HG03457 (cell line): ENCODE data around the gene VDR.

Experiments
- ATAC-seq: cut with Tn5 transposase; IDR thresholded peaks from one replicate; pipeline ENCODE4 v1.9.1; 2021; ENCODE audit warnings: moderate number of reproducible peaks; ENCODE audit not compliant: unreplicated experiment

VDR gene

DNA sequence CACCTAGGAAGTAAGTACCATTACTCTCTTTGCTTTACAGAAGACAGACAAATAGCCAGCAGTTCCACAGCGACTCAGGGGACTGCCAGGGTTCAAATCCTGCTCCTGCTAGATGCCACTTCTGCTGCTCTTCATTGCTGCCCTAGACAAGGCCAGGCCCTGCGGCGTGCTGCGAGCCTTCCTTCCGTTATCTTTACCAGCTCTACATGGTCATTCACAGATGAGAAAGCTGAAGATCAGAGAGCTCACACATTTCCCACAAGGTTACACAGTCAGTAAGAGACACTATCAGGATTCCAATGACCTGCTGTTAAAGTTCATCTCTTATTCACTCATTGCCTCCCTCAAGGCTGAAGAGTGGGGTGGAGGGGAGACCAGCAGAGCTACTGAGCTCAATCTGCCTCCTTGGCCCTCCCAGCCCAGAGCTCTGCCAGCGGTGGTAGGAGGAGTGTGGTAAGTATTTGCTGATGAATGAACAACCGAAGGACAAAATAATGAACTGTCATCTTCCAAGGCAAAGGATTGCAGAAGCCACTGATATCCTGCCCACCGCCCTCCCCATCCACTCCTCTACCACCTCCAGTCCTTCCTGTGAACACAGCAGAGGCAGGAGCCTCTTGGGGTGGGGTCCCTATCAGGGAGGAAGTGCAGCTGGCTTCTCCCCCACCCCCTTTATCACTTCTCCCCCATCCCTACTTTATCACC is 70.4 kb downstream of the VDR start:
- ATAC-seq = no peak

DNA sequence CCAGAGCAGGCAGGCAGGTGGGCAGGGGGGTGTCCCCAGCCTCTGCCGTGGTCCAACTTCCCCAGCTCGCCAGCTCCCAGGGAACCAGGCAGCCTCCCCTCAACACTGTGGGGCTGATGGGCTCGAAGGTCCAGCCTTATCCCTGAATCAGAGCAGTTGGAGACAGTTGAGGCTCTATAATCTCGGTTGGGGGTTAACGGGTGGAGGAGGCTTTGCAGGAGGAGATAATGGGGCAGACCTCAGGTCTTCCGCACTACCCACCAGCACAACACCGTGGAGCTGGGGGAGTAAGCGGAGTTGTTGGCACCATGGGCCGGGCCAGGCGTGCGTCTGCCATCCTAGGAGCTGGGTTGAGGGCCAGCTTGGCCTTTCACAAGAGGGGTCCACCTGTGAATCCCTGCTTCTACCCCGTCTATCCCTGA is 71.2 kb downstream of the VDR start:
- ATAC-seq = no peak

DNA sequence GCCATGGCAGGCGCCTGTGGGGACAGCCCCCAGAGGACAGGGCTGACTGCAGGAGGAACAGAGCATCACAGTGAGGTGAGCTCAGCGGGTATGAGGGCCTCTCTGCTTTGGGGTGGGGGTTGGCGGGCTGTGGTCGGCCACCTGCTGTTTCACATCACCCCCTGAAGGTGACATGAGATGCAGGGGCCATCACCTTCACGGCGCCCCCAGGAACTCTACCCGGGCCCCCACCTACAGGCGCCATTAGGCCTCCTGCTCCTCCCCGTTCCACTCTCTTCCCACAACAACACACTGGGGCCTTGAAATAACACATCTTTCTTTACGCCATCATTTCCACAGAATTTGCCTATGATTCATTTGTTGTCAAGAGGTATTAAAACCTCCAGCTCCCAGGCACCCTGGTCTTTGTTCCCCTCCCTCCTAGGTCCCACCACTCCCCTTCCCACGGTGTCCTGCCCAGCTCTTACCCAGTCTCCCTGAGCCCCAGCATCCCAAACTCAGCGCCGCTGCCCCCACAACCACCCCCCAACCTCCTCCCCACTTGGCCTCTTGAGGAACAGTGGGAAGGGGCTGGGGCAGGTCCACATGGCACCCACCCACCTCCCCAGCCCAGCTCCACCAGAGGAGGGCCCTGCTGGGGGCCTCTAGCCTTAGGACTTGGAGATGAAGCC is 72.4 kb downstream of the VDR start:
- ATAC-seq = no peak

DNA sequence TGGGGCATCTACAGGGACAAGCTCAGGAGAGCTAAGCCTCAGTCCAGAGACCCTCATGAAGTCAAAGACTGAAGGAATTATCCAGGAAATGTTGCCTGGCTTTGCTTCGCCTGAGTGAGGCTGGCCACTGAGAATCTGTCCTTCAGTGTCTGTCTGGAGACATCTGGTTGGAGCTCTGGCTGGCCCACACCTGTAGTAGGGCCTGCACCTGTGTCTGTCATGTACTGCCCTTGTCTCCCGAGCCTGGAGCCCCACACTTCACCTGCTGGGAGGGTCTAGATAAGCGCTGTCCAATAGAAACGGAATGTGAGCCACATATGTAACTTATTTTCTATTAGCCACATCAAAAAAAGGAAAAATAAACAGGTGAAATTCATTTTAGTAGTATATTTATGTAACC is 75.2 kb downstream of the VDR start:
- ATAC-seq = no peak

DNA sequence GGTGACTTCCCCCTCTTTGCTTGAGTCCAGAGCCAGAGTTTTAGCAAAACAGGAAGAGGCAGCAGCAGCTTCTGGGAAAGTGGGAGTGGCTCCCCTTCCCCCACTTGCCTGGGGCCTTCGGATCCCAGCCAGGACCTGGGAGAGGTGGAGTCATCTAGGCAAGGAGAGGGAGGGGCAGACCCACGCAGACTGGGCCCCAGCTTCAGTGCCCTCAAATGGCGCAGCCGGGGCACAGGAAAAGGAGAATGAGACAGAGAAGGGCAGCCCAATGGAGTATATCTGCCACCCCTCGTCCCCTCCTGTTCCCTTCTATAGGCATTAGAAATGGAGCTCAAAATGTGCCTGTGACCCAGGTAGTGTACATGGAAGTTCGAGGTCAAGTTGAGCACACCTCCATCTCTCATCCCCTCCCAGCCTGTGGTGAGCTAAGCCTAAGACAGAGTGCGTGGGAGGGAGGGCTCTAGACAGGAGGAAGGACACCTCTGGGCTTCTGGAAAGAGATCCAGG is 75.8 kb downstream of the VDR start:
- no peak for ATAC-seq

DNA sequence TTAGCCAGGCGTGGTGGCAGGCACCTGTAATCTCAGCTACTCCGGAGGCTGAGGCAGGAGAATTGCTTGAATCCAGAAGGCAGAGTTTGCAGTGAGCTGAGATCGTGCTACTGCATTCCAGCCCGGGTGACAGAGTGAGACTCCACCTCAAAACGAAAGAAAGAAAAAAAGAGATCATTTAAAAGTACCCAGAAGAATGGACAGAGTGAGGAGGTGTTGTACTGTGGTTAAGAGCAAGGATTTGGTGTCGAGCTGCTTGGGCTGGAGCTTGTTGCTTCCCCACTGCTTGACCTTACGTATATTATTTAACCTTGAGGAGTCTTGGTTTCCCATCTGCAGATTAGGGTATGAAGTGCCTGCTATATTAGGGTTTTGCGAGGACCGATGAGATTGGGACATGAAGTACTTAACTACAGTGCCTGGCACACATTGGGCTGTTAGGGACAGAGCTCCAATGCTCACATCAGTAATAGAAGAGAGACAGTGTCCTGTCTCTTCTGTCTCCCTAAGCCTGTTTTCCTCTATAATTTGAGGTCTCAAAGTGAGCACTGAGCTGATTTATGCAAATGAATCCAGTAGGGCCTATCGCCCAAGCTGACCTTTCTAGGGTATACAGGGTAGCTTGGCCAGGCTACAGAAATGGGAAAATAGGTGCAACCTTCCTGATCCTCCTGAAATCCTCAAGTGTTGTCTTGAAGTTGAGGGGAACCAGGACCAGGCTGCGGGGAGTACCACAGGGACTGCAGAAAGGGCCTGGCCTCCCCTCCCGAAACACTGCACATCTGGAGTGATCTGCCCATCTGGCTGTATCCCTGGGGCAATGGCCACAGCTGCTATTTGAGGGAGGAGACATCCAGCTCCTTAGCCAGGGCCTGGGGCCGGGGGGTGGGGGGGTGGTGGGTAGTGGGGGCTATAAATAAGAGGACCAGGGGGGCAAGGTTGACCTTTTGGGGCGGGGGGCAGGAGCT is 76.5 kb downstream of the VDR start:
- ATAC-seq = no peak

DNA sequence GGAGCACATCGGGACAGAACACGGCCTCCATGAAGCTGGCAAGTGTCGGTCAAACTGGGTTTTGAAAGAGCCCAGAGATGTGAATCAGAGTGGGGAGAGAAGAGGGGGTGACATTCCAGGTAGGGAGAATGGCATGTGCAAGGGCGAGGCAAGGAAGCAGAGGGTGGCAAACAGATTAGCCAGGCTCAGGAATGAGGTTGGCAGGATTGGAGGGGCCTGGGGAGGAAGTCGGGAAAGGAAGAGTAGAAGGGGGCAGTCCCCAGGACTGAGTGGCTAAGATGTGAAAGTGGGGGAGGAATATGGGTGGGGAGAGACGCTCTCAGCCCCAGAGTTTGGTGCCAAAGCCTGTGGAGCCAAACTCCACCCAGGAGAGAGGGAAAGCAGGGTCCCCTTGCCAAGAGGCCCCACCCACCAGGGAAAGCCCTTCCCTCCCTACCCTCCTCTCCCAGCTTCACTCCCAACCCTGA is 79.6 kb downstream of the VDR start:
- no peak for ATAC-seq

DNA sequence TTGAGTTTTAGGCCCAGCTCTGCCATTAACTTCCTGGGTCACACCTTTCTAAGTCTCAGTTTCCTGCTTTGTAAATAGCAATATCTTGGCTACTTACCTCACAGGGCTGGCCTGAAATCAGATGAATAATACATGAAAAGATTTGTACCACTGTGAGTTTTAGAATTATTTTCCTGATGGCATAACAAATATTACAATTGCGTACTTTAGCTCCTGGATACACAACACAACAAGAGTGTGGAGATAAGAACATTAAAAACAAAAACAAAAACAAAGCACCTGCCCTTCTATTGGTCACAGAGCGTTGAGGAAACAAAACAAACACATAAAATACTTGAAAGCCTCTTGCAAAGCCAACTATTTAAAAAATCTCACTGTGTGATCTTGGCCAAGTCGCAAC is 80.2 kb downstream of the VDR start:
- no peak for ATAC-seq

DNA sequence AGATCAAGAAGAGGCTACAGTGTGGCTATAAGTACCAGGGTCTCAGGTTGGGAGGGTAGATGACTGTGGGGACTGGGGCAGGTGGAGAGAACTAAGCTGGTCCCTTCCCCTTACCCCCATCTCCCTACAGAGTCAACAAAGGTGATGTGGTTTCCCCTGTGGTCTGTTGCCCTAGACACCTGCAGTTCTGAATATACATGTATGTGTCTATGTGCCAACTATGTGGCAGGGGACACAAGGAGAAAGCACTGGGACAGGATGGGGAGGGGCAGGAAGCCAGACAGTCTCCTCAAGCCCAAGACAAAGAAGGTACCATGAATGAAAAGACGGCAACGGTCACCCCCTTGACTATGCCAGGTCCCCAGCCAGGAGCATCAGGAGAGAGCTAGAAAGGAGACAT is 80.6 kb downstream of the VDR start:
- no peak for ATAC-seq

DNA sequence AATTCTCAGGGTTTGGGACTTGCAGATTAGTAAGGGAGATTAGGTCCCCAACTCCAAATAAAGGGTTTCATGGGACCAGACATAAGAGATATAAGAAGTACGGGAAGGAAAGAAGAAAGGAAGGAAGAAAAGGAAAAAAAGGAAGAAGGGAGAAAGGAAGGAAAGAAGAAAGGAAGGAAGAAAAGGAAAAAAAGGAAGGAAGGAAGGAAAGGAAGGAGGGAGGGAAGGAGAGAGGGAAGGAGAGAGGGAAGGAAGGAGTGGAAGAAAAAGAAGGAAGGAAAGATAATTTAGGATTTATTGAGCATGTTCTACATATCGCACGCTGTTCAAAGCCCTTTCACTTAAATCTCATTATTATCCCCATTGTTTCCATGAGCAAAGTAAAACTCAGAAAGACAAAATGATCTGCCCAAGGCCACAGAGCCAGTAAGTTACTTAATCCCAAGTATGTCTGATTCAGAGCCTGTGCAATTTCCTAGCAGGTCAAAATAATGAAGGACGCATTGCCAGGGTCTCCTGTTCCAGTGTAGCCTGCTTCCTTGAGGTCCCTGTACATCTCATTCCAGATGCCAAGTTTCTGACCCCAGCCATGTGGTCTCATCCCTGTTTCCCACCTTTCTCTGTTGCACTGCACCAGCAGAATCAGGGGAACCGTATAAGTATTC is 81.2 kb downstream of the VDR start:
- no peak for ATAC-seq

DNA sequence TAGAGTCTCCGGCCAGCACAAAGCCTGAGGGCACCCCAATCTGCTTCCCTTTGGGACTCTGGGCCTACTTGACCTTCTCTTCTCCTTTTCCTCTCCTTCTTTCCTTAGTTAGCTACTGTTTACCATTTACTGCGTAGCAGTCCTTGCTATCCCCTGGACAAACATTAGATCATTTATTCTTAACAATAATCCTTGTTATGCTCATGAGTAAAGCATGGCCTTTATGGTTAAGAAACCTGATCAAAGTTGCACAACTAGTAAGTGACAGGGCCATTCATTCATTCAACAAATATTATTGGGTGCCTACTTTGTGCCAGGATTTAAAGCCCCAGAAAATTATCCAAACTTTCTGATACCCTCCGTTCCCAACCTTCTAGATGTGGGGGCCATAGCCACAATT is 81.9 kb downstream of the VDR start:
- no peak for ATAC-seq

DNA sequence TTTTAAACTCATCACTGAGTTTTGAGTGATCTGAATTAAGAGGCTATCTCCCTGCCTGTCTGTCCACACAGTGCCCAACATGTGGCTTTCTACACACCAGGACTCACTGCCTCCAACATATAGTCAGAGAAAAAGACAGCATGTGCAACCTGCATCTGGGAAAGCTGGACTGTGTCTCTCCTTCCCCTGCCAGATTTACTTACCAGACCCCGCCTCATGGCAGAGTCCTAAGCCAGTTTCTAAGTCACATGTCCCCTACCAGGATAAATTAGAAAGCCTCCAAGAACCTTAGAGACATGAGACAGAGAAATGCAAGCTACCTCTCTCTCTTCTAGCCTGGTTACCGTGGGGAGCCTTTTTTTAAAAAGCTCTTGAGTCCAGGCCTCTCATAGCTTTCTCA is 82.4 kb downstream of the VDR start:
- no peak for ATAC-seq

DNA sequence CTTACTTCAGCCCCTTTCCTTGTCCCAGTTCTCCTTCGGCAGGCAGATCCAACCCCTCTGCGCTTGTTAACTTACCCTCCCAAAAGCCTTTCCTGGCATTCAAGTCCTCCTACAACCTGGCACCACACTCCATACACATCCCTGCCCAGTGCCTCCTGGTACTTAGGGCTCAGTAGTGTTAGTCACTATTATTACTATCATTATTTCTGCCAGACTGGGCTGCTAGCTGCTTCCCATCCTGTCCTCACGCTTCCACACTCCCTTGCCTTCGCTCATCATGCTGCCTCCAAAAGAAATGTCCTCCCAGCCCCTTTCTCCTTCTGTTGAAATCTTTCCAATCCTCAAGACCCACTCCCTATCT is 83.5 kb downstream of the VDR start:
- no peak for ATAC-seq

DNA sequence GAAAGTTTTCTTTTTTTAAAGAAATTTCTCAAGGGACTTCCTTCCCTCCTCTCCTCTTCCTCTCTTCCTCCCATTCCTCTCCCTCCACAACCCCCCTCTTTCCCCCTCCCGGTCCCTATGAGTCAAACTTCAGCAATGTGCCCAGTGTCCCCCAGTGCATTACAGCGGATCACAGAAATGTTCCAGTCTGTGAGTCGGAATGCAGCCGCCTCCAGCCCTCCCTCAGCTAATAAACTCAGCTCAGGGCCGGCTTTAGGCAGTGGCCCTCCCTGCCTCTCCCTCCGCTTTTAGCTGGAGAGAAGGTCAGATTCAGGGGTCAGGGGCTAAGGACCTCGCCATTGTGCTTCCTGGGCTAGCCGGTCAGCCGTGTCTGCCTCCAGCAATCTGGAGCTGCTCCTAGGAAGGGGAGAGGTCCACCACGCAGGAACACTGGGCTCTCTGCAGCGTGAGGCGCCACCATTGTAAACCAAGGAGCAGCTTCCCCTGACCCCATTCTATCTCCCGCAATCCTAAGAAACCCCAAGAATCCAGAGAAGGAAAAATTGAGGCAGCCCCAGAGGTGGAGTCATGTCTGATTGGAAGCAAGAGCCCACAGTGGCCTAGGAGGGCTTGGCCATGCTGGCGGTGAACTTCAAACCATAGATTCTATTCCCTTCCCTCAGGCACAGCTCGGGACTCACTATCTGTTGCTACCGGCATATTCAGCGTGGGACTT is 84.0 kb downstream of the VDR start:
- no peak for ATAC-seq

DNA sequence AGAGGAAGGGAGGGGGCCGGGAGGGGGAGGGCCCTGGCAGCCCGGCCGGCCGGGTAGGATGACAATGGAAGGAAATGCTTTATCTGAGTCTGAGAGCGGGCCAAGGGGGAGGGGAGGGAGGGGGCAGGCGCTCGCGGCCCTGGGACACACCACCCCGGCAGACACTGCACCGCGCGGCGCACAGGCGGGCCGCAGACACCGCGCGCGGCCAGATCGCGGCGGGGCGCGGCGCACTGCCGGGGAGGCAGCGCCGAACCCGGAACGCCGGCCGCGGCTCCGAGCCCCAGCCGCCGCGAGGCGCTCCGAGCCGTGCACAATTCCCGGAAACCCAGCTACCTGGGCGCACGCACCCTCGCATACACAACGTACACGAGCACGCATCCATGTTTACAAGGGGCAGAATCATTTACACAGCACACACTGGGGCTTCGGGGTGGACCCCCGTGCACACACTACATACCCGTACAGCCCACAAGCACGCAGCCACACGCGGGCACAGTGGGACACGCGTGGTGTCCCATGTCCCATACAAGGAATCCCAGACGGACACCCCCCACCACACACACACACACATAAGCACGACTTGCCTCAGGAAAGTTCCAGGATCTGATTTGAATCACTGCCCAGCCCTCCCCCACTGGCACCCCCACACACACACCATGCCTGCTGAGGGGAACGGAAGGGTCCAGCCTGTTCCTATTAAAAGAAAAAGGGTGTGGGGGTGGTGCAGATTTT is 84.7 kb downstream of the VDR start, which contains the start of gene HDAC7:
TSS of gene HDAC7 (minus strand) at position 8 of the 735 bp plus-strand sequence. CDS start 118 bp downstream, outside the sequence.
- ATAC-seq = no peak

DNA sequence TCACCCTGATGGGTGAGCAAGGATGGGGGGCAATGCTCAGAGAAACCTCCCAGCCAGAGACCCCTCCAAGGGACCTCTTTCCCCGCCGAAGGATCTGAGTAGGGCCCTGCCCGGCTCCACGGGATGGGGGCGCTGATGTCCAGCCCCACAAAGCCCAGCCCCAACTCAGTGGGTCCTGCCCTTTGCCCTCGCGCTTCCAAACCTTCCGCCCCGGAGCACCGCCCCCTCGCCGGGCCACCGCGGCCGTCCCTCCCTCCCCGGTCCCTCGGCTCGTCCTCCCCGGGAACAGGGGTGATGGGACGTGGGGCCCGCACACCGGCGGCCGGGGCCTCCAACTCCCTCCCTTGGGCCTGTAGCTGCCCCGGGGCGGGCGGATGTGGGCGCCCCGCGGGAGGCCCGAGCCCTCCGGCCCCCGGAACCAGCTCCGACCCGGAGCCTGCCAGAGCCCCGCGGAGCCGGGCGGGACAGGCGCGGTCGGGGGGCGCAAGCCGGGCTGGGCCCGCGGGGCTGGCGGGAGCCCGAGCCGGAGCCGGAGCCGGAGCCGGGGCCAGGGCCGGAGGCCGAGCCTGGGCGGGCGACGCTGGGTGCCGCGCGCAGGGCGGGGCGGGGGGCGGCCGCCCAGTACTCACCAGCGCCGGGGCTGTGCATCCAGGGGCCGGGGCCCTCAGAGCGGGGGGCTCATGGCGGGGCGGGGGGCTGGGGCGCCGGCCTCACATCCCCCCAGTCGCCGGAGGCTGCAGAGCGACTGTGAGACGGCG is 85.5 kb downstream of the VDR start:
- ATAC-seq = no peak

DNA sequence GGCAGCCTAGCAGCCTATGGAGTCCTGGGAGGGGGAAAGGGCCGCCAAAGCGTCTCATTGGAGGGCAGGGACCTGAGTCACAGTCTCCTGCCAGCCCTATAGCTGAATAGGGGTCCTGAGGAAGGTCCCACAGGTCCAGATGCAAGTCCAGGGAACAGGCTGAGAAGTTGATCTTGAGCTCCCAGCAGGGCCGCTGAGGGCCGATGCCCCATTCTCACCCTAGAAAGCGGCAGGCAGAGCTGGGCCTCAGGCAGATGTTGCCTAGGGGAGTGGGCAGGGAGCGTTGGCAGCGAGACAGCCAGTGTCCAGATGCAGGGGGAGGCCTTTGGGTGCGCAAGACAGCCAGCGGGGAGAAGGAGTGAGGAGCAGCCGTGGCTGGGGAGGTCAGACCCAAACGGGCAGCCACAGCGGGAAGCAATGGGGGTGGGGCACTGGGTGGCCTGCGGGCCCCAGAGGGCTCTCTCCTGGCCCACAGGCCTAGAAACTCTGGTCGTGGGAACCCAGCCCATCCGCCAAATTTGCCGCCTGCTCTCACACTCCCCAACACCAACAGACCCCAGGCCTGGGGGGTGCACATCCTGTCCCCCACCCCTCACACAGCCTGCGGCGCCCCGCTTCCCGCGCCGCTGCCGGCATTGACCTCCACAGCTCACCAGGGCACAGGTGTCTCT is 86.2 kb downstream of the VDR start:
- no peak for ATAC-seq

DNA sequence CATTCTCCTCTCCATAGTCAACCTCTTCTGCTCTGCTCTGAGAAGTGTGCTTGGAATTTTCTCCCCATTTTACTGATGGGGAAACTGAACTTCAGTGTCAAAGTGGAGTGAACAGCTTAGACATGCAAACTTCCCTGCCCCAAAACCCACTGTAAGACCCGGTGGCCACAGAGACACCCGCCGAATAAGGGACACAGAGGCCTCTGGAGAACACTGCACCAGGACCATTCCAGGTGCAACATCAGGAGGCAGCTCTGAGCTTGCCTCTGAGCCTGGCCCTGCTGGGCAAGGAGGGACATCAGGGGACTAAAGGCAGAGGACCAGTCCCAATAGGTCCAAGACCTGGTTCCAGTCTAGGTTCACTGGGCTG is 86.8 kb downstream of the VDR start:
- ATAC-seq = no peak
